GM21423 (cell line): ENCODE data around the gene LDLRAD4.

ENCODE experiments used
- ATAC-seq: cut with Tn5 transposase; IDR thresholded peaks from one replicate; pipeline ENCODE4 v1.9.1; 2021; ENCODE audit warnings: mild to moderate bottlenecking, moderate library complexity; ENCODE audit not compliant: unreplicated experiment

The LDLRAD4 gene

DNA sequence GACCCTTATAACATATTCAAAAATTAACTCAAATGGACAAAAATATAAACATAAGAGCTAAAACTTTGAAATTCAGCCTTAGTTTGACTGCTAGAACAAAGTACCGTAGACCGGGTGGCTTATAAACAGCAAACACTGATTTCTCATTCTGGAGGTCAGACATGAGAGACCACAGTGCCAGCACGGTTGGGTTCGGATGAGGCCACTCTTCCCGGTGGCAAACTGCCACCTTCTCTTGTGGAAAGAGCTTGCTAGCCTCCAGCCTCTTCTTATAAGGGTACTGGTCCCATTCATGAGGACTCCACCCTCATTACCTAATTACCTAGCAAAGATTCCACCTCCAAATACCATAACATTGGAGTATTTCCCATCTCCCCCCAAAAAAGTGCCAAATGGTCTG, 416.5 kb downstream of the LDLRAD4 start:
- ATAC-seq: no peak

GRCh38 chr18:13638719-13639595, 420.4 kb downstream of the LDLRAD4 start:
- ATAC-seq: no peak

DNA sequence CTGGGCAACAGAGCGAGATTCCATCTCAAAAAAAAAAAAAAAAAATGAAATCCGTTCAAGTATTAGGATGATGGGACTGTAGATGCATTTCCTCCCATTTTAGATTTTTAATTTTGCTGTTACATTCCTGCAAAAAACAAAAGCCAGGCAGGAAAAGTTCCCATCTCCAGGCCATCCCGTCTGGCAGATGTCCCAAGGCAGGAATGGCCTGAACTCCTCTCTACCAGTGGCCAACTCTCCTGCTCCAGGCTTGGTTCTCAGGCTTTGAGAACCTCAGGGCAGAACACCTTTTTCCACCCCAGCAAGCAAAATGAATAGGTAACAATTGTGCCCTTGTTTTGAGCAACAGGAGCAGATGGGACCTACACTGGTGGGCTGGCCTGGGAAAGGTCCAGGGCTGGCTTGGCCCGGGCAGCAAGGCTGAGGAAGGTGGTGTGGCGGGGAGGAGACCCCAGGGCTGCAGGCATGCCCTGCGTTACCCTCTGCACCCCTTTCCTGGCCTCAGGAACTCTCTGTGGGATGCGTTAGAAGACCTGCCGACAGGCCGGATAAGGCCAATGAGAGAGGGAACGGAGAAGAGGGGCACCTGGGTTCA, 421.8 kb downstream of the LDLRAD4 start:
- ATAC-seq: no peak

- no peak for ATAC-seq
These were observed 423.2 kb downstream of the LDLRAD4 start for GRCh38 chr18:13641551-13642439.

DNA sequence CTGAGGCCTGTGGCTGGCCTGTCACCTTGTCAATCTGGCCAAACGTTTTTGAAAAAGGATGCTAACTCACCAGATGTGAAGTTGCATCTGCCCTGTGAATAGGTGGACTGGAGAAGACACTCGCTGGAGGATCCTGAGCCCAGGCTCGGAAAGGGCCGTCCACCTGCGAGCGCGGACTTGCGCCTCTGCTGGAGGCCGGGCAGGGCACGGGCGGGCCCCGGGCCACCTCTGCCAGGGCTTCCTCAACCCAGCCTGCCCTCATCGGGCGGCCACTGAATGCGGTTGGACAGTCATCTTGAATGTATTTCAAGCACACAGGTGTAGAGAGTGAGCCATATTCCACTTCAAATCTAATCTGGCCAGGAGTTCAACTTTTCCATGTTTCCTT, 423.9 kb downstream of the LDLRAD4 start:
- ATAC-seq: no peak

DNA sequence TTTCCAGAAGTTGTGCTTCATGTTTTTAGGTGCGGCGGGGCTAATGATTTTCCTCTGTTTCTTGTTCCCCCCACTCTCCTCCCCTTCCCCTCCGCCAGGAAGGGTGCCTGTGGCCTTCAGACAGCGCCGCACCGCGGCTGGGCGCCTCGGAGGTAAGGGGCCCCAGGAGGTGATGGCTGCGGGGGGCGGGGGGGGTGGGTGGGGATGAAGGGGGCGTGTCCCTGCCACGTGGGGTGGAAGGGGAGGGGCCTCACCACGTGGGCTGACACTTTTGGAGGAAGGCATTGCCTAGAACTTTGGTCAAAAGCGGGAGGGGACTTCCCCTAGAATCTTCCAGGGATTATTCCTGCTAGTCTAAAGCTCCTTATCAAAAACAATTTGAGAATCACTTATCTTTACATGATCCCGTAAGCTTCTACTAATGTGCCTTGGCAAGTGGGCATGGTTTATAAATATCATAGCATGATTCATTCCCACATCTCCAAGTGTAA, 424.7 kb downstream of the LDLRAD4 start:
- ATAC-seq: no peak

GRCh38 chr18:13645093-13645492, 426.5 kb downstream of the LDLRAD4 start:
- no peak for ATAC-seq

GRCh38 chr18:13646633-13647032, 428.1 kb downstream of the LDLRAD4 start:
- ATAC-seq: no peak

DNA sequence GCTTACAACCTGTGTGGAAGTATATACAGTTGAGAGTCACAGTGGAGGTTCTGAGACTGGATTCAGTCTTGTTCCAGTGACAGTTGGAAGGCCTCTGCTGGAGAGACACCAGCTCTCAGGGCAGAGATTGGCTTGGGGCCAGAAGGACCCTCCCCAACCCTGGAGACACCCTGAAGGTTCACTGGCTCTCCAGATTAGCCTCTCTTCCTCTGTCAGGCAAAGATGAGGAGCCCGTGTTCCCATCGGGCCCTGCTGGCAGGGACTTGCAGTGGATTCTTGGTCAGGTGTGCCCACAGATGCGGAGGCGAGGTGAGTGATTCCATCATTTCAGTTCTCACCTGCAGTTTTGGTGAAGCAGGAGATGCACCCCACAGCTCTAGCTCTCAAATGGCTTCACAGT, 429.2 kb downstream of the LDLRAD4 start:
- ATAC-seq: no peak

GRCh38 chr18:13649397-13650390, 431.1 kb downstream of the LDLRAD4 start:
- no peak for ATAC-seq

DNA sequence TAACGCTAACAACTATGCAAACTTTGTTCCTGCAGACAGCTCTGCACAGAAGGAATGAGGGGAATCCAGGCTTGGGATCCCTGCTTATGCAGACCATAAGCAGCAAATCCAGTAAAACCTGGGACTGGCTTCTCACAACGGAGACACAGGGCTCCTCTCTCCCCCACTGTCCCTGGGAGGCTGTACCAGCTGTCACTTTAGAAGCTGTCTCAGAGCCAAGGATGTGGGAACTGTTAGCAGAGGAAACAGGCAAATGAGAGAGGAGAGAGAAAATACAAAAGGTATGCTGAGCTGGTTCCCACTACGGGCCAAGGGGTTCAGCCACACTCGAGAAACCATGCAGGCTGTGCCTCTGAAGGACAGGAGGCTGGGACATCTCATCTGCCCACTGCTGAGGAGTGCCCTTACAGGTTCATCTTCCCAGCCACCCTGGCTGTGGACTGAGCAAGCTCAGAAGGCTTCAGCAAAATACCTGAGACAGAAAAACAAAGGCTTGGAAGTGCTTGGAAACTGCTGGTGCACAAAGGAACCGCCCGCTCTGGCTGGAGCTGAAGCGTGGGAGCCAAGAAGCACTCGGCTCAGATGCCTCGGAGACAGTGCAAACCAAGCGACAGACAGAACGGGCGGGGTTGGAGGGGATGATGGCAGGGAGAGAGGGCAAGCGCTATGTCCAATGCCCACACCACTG, 435.3 kb downstream of the LDLRAD4 start:
- no peak for ATAC-seq

DNA sequence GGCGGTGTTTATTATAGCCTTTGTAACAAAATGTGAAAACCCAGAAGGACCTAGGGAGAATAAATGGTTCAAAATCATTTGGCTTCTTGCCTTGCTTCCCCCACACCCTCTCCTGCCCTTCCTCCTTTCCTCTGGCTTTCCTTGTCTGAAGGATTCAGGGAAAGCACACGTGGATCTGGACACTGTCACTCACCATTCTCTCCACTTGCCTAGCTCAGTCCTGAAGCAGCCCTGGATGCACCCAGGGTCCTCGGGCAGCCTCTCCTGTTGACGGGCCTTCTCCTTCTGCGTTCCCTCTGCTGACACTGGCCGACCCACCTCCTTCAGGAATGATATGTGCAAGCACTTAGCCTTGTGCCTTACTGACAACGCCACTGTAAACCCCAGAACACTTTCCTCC, 439.4 kb downstream of the LDLRAD4 start:
- ATAC-seq: no peak

GRCh38 chr18:13658436-13659204, 440.1 kb downstream of the LDLRAD4 start:
- ATAC-seq: no peak

- no peak for ATAC-seq
These were observed 441.9 kb downstream of the LDLRAD4 start for GRCh38 chr18:13660510-13660909.

DNA sequence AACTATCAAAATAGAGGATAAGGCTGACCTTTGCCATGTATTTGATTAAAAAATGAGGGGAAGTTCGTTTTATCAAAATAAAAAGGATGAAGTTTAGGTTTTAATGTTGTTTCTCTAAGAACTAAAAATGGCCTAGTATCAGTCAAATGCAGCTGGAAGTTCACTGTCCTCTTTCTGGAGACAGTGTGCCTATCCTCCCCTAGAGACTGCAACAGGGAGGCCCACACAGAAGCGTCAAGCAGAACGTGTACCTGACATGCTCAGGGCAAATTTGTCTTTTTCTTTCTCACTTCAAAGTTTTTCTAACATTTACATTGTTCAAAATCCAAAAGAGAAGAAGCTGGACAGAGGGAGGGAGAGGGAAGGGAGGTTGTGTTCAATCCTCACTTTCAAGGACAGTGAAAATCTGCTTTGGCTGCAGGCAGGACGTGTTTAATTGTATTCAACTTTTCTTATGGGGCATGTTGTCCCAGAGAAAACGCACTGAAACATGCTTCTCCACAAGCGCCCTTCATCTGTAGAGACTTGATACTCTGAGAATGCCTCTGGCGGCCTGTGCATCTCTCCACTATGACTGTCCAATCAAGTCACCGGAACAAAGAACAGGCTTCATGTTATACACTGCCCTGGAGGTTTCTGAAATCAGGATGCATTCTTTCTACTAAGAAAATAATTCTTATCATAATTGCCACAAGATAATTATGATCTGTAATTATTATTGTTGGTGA, 442.7 kb downstream of the LDLRAD4 start:
- ATAC-seq: no peak

GRCh38 chr18:13661779-13662256, 443.3 kb downstream of the LDLRAD4 start:
- no peak for ATAC-seq

GRCh38 chr18:13672657-13673056, 454.1 kb downstream of the LDLRAD4 start:
- no peak for ATAC-seq

DNA sequence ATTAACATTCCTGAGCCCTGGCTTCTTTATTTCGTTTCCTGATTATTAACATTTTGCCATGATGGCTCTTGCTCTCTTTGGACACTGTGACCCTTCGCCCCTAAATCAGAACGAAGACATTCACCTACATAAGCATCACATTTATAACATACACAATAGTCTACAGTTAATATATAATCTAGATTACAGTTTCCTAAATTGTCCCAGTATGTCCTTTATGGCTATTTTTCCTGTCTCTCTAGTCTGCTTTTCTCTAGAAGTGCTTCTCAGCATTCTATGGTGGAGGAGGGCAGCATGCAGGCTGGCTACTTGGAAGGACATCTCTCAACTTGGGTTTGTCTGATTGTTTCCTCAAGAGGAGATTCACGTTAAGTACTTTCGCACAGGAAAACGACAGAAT, 457.9 kb downstream of the LDLRAD4 start:
- no peak for ATAC-seq
